Sigmoid colon (tissue), 7 donors: ENCODE data around the gene TACC2. TPM values are rescaled to one million over a fixed set of nuclear protein-coding genes. Genes with fewer than 3 reads are reported as not detected.
"Not testable (repeated sequence)": the region's sequence is repeated elsewhere in the genome, so short reads cannot be mapped to it uniquely, and the experiment has no call there.

Experiments
- DNase-seq: peaks from one replicate; pipeline ENCODE4 v3.0.0-alpha.2; 2019
- H3K27ac ChIP-seq, 4 donors: fragments of 200-600 bp; sonication (generic); one replicate each; pipeline ENCODE4 v1.5.1; 2016 to 2019; ENCODE audit warnings: mild to moderate bottlenecking in 1 of 4
- H3K27me3 ChIP-seq, 3 donors: fragments of 200-600 bp; sonication (generic); one replicate each; pipeline ENCODE4 v1.5.1; 2019; ENCODE audit warnings: mild to moderate bottlenecking in 1 of 3
- H3K36me3 ChIP-seq, 4 donors: fragments of 200-600 bp; sonication (generic); one replicate each; pipeline ENCODE4 v1.5.1; 2016 to 2019
- H3K4me1 ChIP-seq, 4 donors: fragments of 200-600 bp; sonication (generic); one replicate each; pipeline ENCODE4 v1.5.1; 2017 to 2019
- H3K4me3 ChIP-seq, 4 donors: fragments of 200-600 bp; sonication (generic); one replicate each; pipeline ENCODE4 v1.5.1; 2017 to 2019; ENCODE audit warnings: mild to moderate bottlenecking in 2 of 4, moderate library complexity in 1 of 4
- H3K9me3 ChIP-seq, 4 donors: fragments of 200-600 bp in 3 of 4; sonication (generic) in 3 of 4; one replicate each; pipeline versions ENCODE4 v1.5.1 to v1.6.1; 2013 to 2019
- CTCF ChIP-seq, 4 experiments: fragments of 450-650 bp in 3 of 4; fragments of 200-600 bp in 1 of 4; IDR thresholded peaks; one replicate each; pipeline ENCODE4 v1.5.1; 2016 to 2019; ENCODE audit warnings: antibody characterized with exemption in 4 of 4, mild to moderate bottlenecking in 3 of 4, moderate library complexity in 2 of 4
- EP300 ChIP-seq, 4 donors: sonication (generic); formaldehyde crosslinking; IDR thresholded peaks; one replicate each; pipeline ENCODE4 v1.6.1; 2017; ENCODE audit warnings: antibody characterized with exemption in 4 of 4
- POLR2A ChIP-seq, 2 donors: fragments of 450-650 bp; IDR thresholded peaks; one replicate each; pipeline ENCODE4 v1.6.1; 2016; ENCODE audit warnings: antibody characterized with exemption in 2 of 2, mild to moderate bottlenecking in 2 of 2, moderate library complexity in 2 of 2
- POLR2AphosphoS5 ChIP-seq, 4 donors: sonication (generic); formaldehyde crosslinking; IDR thresholded peaks; one replicate each; pipeline ENCODE4 v1.6.1; 2017; ENCODE audit warnings: antibody characterized with exemption in 4 of 4
- WGBS, 2 donors: extraction: QIAGEN DNeasy Blood & Tissue Kit; methylation state at CpG; one replicate each; pipeline ENCODE4 v1.1.7; 2013; 5-methylcytosine and 5-hydroxymethylcytosine counted together
- intact Hi-C: fragments of 100-400 bp; cut with DNase I; formaldehyde crosslinking; loops from one replicate; pipeline ENCODE4 v1.15.1; 2023
- polyA plus RNA-seq, 3 donors: library from polyadenylated mRNA; stranded (reverse); fragments of 200-250 nt; gene quantifications; one replicate each; pipeline ENCODE4 v1.2.3, GENCODE V29; 2013
- total RNA-seq, 4 donors: library from RNA; depleted of rRNA; stranded (reverse); fragments of >200 nt; gene quantifications; one replicate each; pipeline ENCODE4 v1.1.0, GENCODE V29; 2016
- donor health status: healthy with polysubstance abuse.
- donor health status: Bipolar disorder and iron deficiency.
- donor health status: healthy.

The TACC2 gene
- total and polyA plus RNA-seq, 7 donors: 43.7 to 173 (median 71.0) TPM

DNA sequence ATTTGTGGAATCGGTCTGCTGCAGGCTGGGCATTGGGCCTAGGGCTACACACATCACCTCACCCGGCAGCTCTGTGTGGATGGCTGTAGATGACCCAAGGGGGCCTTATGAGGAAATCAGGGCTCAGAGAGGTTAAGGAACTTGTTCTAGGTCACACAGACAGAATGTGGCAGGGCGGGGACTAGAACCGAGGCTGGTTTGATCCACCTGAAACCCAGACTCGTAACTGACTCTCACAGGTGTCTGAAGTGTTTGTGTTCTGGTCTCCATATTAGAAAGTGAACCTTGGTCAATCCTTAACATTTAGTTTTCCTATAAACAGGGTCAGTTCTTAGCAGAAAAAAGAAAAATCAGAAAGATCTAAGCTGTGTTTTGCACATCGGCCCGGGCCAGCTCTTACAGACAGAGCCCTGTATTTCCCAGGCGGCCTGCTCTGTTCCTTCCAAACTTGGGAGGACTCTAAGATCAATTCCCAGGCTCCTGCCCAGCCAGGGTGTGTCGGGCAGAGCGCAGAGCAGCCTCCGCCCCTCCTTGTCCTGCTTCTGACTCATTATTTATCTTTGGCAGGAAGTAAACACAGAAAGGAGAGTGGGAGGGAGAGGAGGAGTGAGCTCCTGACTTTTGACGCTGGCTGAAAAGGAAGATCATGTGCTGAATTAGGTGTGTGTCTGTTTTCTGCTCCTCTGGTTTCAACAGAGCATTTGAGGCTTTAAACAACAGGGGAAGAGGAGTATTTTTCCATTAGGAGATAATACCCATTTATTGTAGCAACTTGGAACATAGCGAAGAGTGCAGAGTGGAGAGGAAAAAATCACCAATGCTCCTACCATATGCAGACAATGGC is 74.1 kb downstream of the TACC2 start:
- H3K27me3 ChIP-seq: no peaks in the 10 kb centered on the region
- no peak overlapping the region for H3K4me3 ChIP-seq
- WGBS, 2 donors: 19 to 44% methylated on average over 13 of the region's 13 CpGs
- intact Hi-C loops: loop anchor here (2.0 kb wide), 2 partner anchors 18 to 50 kb away; no protein-coding TSS in a partner anchor
- H3K4me1 ChIP-seq: peaks cover 3 to 26% (median 20%) of the 10 kb centered on the region in 4 donors
- H3K27ac ChIP-seq: peak overlapping the region; percentile 86 to 93 (median 89)
- DNase-seq: peak; percentile 97
- TF ChIP-seq CTCF (IDR thresholded peaks at IDR 0.05) (no peak), POLR2A (IDR thresholded peaks at IDR 0.05) (no peak), EP300 (IDR thresholded peaks at IDR 0.05) (peak; percentile 34 to 99 (median 88)), POLR2AphosphoS5 (IDR thresholded peaks at IDR 0.05) (peak; percentile 80 to 98 (median 83))
- no peaks in the 10 kb centered on the region for H3K36me3 ChIP-seq
- no peaks in the 10 kb centered on the region for H3K9me3 ChIP-seq

- H3K36me3 ChIP-seq, DNase-seq, intact Hi-C loops, H3K9me3 ChIP-seq, H3K4me3 ChIP-seq, H3K27me3 ChIP-seq: not testable (repeated sequence)
- H3K4me1 ChIP-seq: peaks cover 3 to 36% (median 34%) of the 10 kb centered on the region in 4 donors
- WGBS, 2 donors: 93 to 95% methylated on average over 9 of the region's 9 CpGs
- H3K27ac ChIP-seq: peak overlapping the region in 1 of 4 donors; percentile 91
Observed at GRCh38 chr10:122066337-122066939, 77.5 kb downstream of the TACC2 start.

GRCh38 chr10:122068844-122069243 is 79.9 kb downstream of the TACC2 start:
- Histone ChIP-seq H3K4me1 (peaks cover 0 to 24% (median 17%) of the 10 kb centered on the region in 4 donors), H3K4me3 (no peak overlapping the region), H3K9me3 (no peaks in the 10 kb centered on the region), H3K27ac (peak overlapping the region in 2 of 4 donors; percentile 35 to 55), H3K36me3 (no peaks in the 10 kb centered on the region), H3K27me3 (no peaks in the 10 kb centered on the region)
- WGBS, 2 donors: 92 to 96% methylated on average over 12 of the region's 12 CpGs
- DNase-seq: no peak
- intact Hi-C loops: no loop called here
- no peak for TF ChIP-seq CTCF (IDR thresholded peaks at IDR 0.05)
- TF ChIP-seq EP300 (IDR thresholded peaks at IDR 0.05): no peak
- no peak for TF ChIP-seq POLR2A (IDR thresholded peaks at IDR 0.05)
- TF ChIP-seq POLR2AphosphoS5 (IDR thresholded peaks at IDR 0.05): no peak

DNA sequence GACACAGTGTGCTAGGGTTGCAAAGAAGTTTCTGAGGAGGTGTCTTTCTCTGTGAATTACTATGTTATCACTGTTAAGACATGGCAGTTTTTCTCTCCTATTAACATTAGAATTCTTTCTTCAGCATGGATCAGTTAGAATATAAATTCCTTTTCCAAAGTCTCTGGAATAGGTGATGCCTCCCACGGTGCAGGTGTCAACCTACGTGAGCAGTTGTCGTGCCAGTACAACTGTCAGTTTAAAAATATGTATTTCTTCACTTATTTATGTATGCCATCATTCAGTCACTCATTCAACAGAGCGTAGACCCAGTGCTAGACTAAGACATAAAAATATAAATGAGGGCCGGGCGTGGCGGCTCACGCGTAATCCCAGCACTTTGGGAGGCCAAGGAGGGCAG is 83.5 kb downstream of the TACC2 start:
- Histone ChIP-seq H3K9me3 (no peaks in the 10 kb centered on the region), H3K27me3 (no peaks in the 10 kb centered on the region), H3K36me3 (no peaks in the 10 kb centered on the region), H3K27ac (no peak overlapping the region), H3K4me1 (peaks cover 0 to 16% (median 12%) of the 10 kb centered on the region in 4 donors), H3K4me3 (no peak overlapping the region)
- DNase-seq: no peak
- TF ChIP-seq CTCF (IDR thresholded peaks at IDR 0.05): no peak
- TF ChIP-seq POLR2AphosphoS5 (IDR thresholded peaks at IDR 0.05): no peak
- no peak for TF ChIP-seq POLR2A (IDR thresholded peaks at IDR 0.05)
- TF ChIP-seq EP300 (IDR thresholded peaks at IDR 0.05): no peak
- WGBS, 2 donors: 96 to 97% methylated on average over 9 of the region's 9 CpGs
- intact Hi-C loops: no loop called here

- TF ChIP-seq POLR2A (IDR thresholded peaks at IDR 0.05) (no peak), EP300 (IDR thresholded peaks at IDR 0.05) (no peak), POLR2AphosphoS5 (IDR thresholded peaks at IDR 0.05) (no peak), CTCF (IDR thresholded peaks at IDR 0.05) (no peak)
- H3K4me1 ChIP-seq: peaks cover 0 to 20% (median 16%) of the 10 kb centered on the region in 4 donors
- H3K4me3 ChIP-seq: no peak overlapping the region
- H3K9me3 ChIP-seq: no peaks in the 10 kb centered on the region
- H3K36me3 ChIP-seq: no peaks in the 10 kb centered on the region
- H3K27ac ChIP-seq: no peak overlapping the region
- intact Hi-C loops: no loop called here
- no peak for DNase-seq
- no peaks in the 10 kb centered on the region for H3K27me3 ChIP-seq
- 81 to 97% methylated on average over 7 of the region's 7 CpGs for WGBS, 2 donors
Observed at GRCh38 chr10:122073508-122073907, 84.5 kb downstream of the TACC2 start.
